B cell (primary cell): ENCODE measurements around the gene JARID2. TPM values are rescaled to one million over a fixed set of nuclear protein-coding genes. Genes with fewer than 3 reads are reported as not detected.

ENCODE experiments used
- ATAC-seq: fragments of 200-7000 bp; cut with Tn5 transposase; one replicate; pipeline ENCODE4 v1.10.0; 2021; ENCODE audit warnings: low read depth, mild to moderate bottlenecking, moderate number of reproducible peaks, moderate library complexity
- CTCF ChIA-PET: fragments of 350-600 bp; sonication (Branson Sonifier 250); formaldehyde crosslinking; loops from one replicate; lab custom pipeline; 2021; ENCODE audit warnings: antibody characterized with exemption, inconsistent platforms; lab: Charles Lee
- POLR2A ChIA-PET: fragments of 350-600 bp; sonication (Branson Sonifier 250); formaldehyde crosslinking; loops from one replicate; lab custom pipeline; 2021; ENCODE audit warnings: antibody characterized with exemption; lab: Charles Lee
- DNase-seq: peaks from one replicate; pipeline ENCODE4 v3.0.0; 2013
- H2AFZ ChIP-seq: 2 replicates; pipeline ENCODE4 v1.6.1; 2012; ENCODE audit warnings: mild to moderate bottlenecking, low read depth, low read length; ENCODE audit not compliant: insufficient read depth, poor library complexity, severe bottlenecking
- H3K27ac ChIP-seq, 2 donors: 1 replicate in 1 of 2; 2 replicates in 1 of 2; pipeline ENCODE4 v1.5.1; 2012 to 2013; ENCODE audit warnings: low read length in 2 of 2, mild to moderate bottlenecking in 2 of 2, moderate library complexity in 1 of 2
- H3K27me3 ChIP-seq, 4 experiments: fragments of 200-600 bp in 1 of 4; sonication (generic) in 1 of 4; replicated peaks in 1 of 4; 1 replicate in 2 of 4; 2 replicates in 2 of 4; pipeline versions ENCODE4 v1.6.1 to v1.7.0; 2013 to 2016; ENCODE audit warnings: low read length in 3 of 4, mild to moderate bottlenecking in 2 of 4, mixed read lengths in 1 of 4, moderate library complexity in 1 of 4; ENCODE audit not compliant: insufficient read depth in 4 of 4, control insufficient read depth in 3 of 4; ENCODE audit errors: control extremely low read depth in 1 of 4
- H3K36me3 ChIP-seq, 2 experiments: replicated peaks in 1 of 2; 1 replicate in 1 of 2; 2 replicates in 1 of 2; pipeline versions ENCODE4 v1.6.1 to v1.7.1; 2013; ENCODE audit warnings: low read length in 1 of 2; ENCODE audit not compliant: insufficient read depth in 2 of 2, control insufficient read depth in 1 of 2; ENCODE audit errors: control extremely low read depth in 1 of 2, extremely low read depth in 1 of 2
- H3K4me1 ChIP-seq, 2 donors: fragments of 200-600 bp in 1 of 2; sonication (generic) in 1 of 2; 1 replicate in 1 of 2; 2 replicates in 1 of 2; pipeline versions ENCODE4 v1.5.1 to v1.6.1; 2013 to 2017; ENCODE audit warnings: low read length in 2 of 2; ENCODE audit not compliant: control insufficient read depth in 2 of 2, insufficient read depth in 2 of 2
- H3K4me2 ChIP-seq: replicated peaks from 2 replicates; pipeline ENCODE3; 2012; ENCODE audit warnings: mild to moderate bottlenecking, low read depth, low read length; ENCODE audit not compliant: poor library complexity, severe bottlenecking
- H3K4me3 ChIP-seq, 5 experiments: fragments of 200-600 bp in 1 of 5; sonication (generic) in 1 of 5; 1 replicate in 3 of 5; 2 replicates in 2 of 5; pipeline versions ENCODE4 v1.5.1 to v1.7.0; 2011 to 2016; ENCODE audit warnings: low read length in 4 of 5, mild to moderate bottlenecking in 4 of 5, low read depth in 2 of 5, control low read depth in 1 of 5, moderate library complexity in 1 of 5; ENCODE audit not compliant: insufficient read depth in 1 of 5; ENCODE audit errors: control extremely low read depth in 1 of 5, extremely low read depth in 1 of 5
- H3K79me2 ChIP-seq: fragments of 200-600 bp; sonication (generic); one replicate; pipeline ENCODE4 v1.6.0; 2016; ENCODE audit warnings: low read length; ENCODE audit not compliant: control insufficient read depth, insufficient read depth
- H3K9ac ChIP-seq: fragments of 200-600 bp; sonication (generic); 2 replicates; pipeline ENCODE4 v1.6.1; 2017; ENCODE audit warnings: mild to moderate bottlenecking, low read length, moderate library complexity
- H3K9me3 ChIP-seq, 3 donors: one replicate each; pipeline versions ENCODE4 v1.6.1 to v1.7.1; 2013; ENCODE audit warnings: low read length in 2 of 3; ENCODE audit not compliant: control insufficient read depth in 2 of 3, insufficient read depth in 1 of 3; ENCODE audit errors: control extremely low read depth in 1 of 3
- H4K20me1 ChIP-seq: 2 replicates; pipeline ENCODE4 v1.6.0; 2012; ENCODE audit warnings: mild to moderate bottlenecking, low read length; ENCODE audit not compliant: insufficient read depth, control insufficient read depth, poor library complexity, severe bottlenecking
- H3K27ac Mint-ChIP-seq: one replicate; pipeline ENCODE4 v1.8.0; 2021; ENCODE audit warnings: mixed read lengths
- H3K27me3 Mint-ChIP-seq: one replicate; pipeline ENCODE4 v1.8.0; 2021; ENCODE audit warnings: mixed read lengths
- H3K4me1 Mint-ChIP-seq: one replicate; pipeline ENCODE4 v1.8.0; 2021; ENCODE audit warnings: mixed read lengths
- H3K4me3 Mint-ChIP-seq: one replicate; pipeline ENCODE4 v1.8.0; 2021; ENCODE audit warnings: mixed read lengths
- H3K9me3 Mint-ChIP-seq: one replicate; pipeline ENCODE4 v1.8.0; 2022; ENCODE audit warnings: mixed read lengths; ENCODE audit not compliant: insufficient read depth
- CTCF ChIP-seq: fragments of 200-600 bp; IDR thresholded peaks from one replicate; pipeline ENCODE4 v1.8.0; 2022; ENCODE audit warnings: antibody characterized with exemption, mild to moderate bottlenecking
- EZH2 ChIP-seq: IDR thresholded peaks from 2 replicates; pipeline ENCODE4 v1.6.1; 2012; ENCODE audit warnings: borderline replicate concordance, low read depth, mild to moderate bottlenecking, moderate library complexity, low read length; ENCODE audit not compliant: insufficient read depth, poor library complexity, severe bottlenecking
- WGBS: methylation state at CpG from one replicate; pipeline ENCODE4 v1.1.5; 2013; ENCODE audit warnings: missing lambda C conversion rate; ENCODE audit not compliant: insufficient coverage; 5-methylcytosine and 5-hydroxymethylcytosine counted together
- intact Hi-C: fragments of 100-400 bp; cut with micrococcal nuclease; formaldehyde crosslinking; loops from one replicate; pipeline ENCODE4 v1.10.0; 2022
- polyA plus RNA-seq: library from polyadenylated mRNA; depleted of rRNA; stranded (reverse); fragments of >200 nt; gene quantifications from 2 replicates; pipeline ENCODE4 v1.2.3, GENCODE V29; 2012
- total RNA-seq, 2 donors: library from RNA; stranded (reverse); fragments of 120-200 nt in 1 of 2; gene quantifications; 1 replicate in 1 of 2; 2 replicates in 1 of 2; pipeline versions ENCODE4 v1.2.3 to v1.2.4, GENCODE V29; 2013 to 2022

The JARID2 gene
- total and polyA plus RNA-seq, 2 donors (not counting 1 experiment from before 2014, with no cell fraction given): 11.0 to 58.1 TPM

- Histone ChIP-seq H3K27ac (peak overlapping the region; percentile 5 to 74), H4K20me1 (peaks cover 71% of the 10 kb centered on the region), H3K4me3 (no peak overlapping the region), H3K4me1 (peaks cover 64 to 82% of the 10 kb centered on the region in 2 donors), H2AFZ (no peak overlapping the region), H3K79me2 (peaks cover 96% of the 10 kb centered on the region), H3K9ac (peak overlapping the region; percentile 36), H3K4me2 (peak overlapping the region; percentile 70), H3K36me3 (no peaks in the 10 kb centered on the region), H3K9me3 (no peaks in the 10 kb centered on the region), H3K27me3 (no peaks in the 10 kb centered on the region)
- Mint-ChIP-seq H3K4me3 (peak overlapping the region; percentile 58), H3K27ac (peak overlapping the region; percentile 4), H3K4me1 (peaks cover 86% of the 10 kb centered on the region), H3K27me3 (no peaks in the 10 kb centered on the region), H3K9me3 (no peaks in the 10 kb centered on the region)
- intact Hi-C loops: loop anchor here (2.0 kb wide), 1 partner anchor 15 kb away; no protein-coding TSS in a partner anchor
- ChIA-PET POLR2A (no interaction called here), CTCF (no interaction called here)
- no peak for ATAC-seq
- DNase-seq: no peak
- TF ChIP-seq CTCF (no peak), EZH2 (no peak)
- WGBS: no CpG with 5 or more reads among the region's 3 CpGs
Observed at GRCh38 chr6:15340105-15340601, 94.3 kb downstream of the JARID2 start.

- no peak for ATAC-seq
- WGBS: 17% methylated on average over 1 of the region's 4 CpGs
- Histone ChIP-seq H3K4me1 (peaks cover 58 to 75% of the 10 kb centered on the region in 2 donors), H3K27ac (peak overlapping the region; percentile 5 to 74), H3K27me3 (no peaks in the 10 kb centered on the region), H3K4me3 (peak overlapping the region in 2 of 5 experiments; percentile 18 to 37), H3K9ac (peak overlapping the region; percentile 36), H3K4me2 (peak overlapping the region; percentile 70), H3K79me2 (peaks cover 96% of the 10 kb centered on the region), H3K36me3 (no peaks in the 10 kb centered on the region), H2AFZ (peak overlapping the region; percentile 8), H4K20me1 (peaks cover 68% of the 10 kb centered on the region), H3K9me3 (no peaks in the 10 kb centered on the region)
- Mint-ChIP-seq H3K27ac (peak overlapping the region; percentile 4), H3K4me1 (peaks cover 85% of the 10 kb centered on the region), H3K4me3 (peak overlapping the region; percentile 58), H3K27me3 (no peaks in the 10 kb centered on the region), H3K9me3 (no peaks in the 10 kb centered on the region)
- intact Hi-C loops: loop anchor here (2.0 kb wide), 1 partner anchor 14 kb away; no protein-coding TSS in a partner anchor
- TF ChIP-seq EZH2 (no peak), CTCF (no peak)
- ChIA-PET POLR2A (no interaction called here), CTCF (no interaction called here)
- DNase-seq: peak; percentile 30
Observed at GRCh38 chr6:15340775-15341174, 94.9 kb downstream of the JARID2 start.
